WTC11 (cell line): Measurements from ENCODE around the gene BHLHE40.

Source experiments
- FOXP1 ChIP-seq: sonication (generic); formaldehyde crosslinking; IDR thresholded peaks from 2 replicates; pipeline ENCODE4 v1.8.0; 2022; ENCODE audit warnings: missing genetic modification reagents, mild to moderate bottlenecking, moderate library complexity, borderline replicate concordance
- KAT7 ChIP-seq: sonication (generic); formaldehyde crosslinking; IDR thresholded peaks from 2 replicates; pipeline ENCODE4 v1.8.1; 2023; ENCODE audit warnings: missing genetic modification reagents, mild to moderate bottlenecking, borderline replicate concordance
- RELA ChIP-seq: sonication (generic); formaldehyde crosslinking; IDR thresholded peaks from 2 replicates; pipeline ENCODE4 v1.8.1; 2022; ENCODE audit warnings: missing genetic modification reagents, mild to moderate bottlenecking, borderline replicate concordance
- SMAD4 ChIP-seq: sonication (generic); formaldehyde crosslinking; IDR thresholded peaks from 2 replicates; pipeline ENCODE4 v1.8.0; 2022; ENCODE audit warnings: mild to moderate bottlenecking, missing genetic modification reagents
- ZNF423 ChIP-seq: fragments of 250-450 bp; sonication (Bioruptor Pico); IDR thresholded peaks from 2 replicates; pipeline ENCODE4 v2.1.2; 2022; ENCODE audit warnings: mild to moderate bottlenecking, moderate library complexity
- TF ChIP-seq, protein P1 (sequence below): fragments of 200-600 bp; IDR thresholded peaks from 2 replicates; pipeline ENCODE4 v1.8.0; 2022; ENCODE audit warnings: antibody characterized with exemption
- TF ChIP-seq, protein P2 (sequence below): sonication (generic); formaldehyde crosslinking; IDR thresholded peaks from 2 replicates; pipeline ENCODE4 v1.8.1; 2023; ENCODE audit warnings: mild to moderate bottlenecking, missing genetic modification reagents, moderate library complexity
- TF ChIP-seq, protein P3 (sequence below): sonication (generic); formaldehyde crosslinking; IDR thresholded peaks from 2 replicates; pipeline ENCODE4 v1.8.0; 2023; ENCODE audit warnings: missing genetic modification reagents
- TF ChIP-seq, protein P4 (sequence below): fragments of 250-450 bp; sonication (Bioruptor Pico); IDR thresholded peaks from 2 replicates; pipeline ENCODE4 v1.8.0; 2021; ENCODE audit warnings: mild to moderate bottlenecking
- TF ChIP-seq, protein P5 (sequence below): sonication (generic); formaldehyde crosslinking; IDR thresholded peaks from 2 replicates; pipeline ENCODE4 v1.8.1; 2022; ENCODE audit warnings: mild to moderate bottlenecking, missing genetic modification reagents, moderate library complexity, borderline replicate concordance
- TF ChIP-seq, protein P6 (sequence below): sonication (generic); formaldehyde crosslinking; IDR thresholded peaks from 2 replicates; pipeline ENCODE4 v1.8.1; 2023; ENCODE audit warnings: mild to moderate bottlenecking, missing genetic modification reagents, moderate library complexity
- TF ChIP-seq, protein P7 (sequence below): sonication (generic); formaldehyde crosslinking; IDR thresholded peaks from 2 replicates; pipeline ENCODE4 v1.8.1; 2022; ENCODE audit warnings: low read depth, mild to moderate bottlenecking, moderate library complexity, missing genetic modification reagents, borderline replicate concordance
- TF ChIP-seq, protein P8 (sequence below): sonication (generic); formaldehyde crosslinking; IDR thresholded peaks from 2 replicates; pipeline ENCODE4 v1.8.0; 2022; ENCODE audit warnings: mild to moderate bottlenecking, missing genetic modification reagents

DNA sequence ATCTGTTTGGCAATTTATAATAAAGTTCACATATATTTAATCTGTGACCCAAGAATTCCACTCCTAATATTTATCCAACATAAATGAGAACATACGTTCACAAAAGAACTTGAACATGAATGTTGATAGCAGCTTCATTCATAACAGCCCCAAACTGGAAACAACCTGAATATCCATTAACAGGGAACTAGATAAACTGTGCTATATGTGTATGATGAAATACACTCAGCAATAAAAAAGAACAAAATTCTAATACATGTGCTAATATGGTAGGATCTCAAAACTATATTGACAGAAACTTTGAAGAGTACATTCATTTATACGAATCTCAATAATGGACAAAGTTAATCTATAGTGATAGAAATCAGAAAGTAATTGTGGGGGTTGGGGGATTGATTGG, 5.1 kb upstream of the BHLHE40 start:
- TF ChIP-seq ZNF423 (CRISPR knock-in tag) (no peak), KAT7 (CRISPR knock-in tag) (no peak), RELA (CRISPR knock-in tag) (no peak), SMAD4 (no peak), FOXP1 (no peak)
- TF ChIP-seq, protein P1, sequence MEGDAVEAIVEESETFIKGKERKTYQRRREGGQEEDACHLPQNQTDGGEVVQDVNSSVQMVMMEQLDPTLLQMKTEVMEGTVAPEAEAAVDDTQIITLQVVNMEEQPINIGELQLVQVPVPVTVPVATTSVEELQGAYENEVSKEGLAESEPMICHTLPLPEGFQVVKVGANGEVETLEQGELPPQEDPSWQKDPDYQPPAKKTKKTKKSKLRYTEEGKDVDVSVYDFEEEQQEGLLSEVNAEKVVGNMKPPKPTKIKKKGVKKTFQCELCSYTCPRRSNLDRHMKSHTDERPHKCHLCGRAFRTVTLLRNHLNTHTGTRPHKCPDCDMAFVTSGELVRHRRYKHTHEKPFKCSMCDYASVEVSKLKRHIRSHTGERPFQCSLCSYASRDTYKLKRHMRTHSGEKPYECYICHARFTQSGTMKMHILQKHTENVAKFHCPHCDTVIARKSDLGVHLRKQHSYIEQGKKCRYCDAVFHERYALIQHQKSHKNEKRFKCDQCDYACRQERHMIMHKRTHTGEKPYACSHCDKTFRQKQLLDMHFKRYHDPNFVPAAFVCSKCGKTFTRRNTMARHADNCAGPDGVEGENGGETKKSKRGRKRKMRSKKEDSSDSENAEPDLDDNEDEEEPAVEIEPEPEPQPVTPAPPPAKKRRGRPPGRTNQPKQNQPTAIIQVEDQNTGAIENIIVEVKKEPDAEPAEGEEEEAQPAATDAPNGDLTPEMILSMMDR: no peak
- TF ChIP-seq, protein P2, sequence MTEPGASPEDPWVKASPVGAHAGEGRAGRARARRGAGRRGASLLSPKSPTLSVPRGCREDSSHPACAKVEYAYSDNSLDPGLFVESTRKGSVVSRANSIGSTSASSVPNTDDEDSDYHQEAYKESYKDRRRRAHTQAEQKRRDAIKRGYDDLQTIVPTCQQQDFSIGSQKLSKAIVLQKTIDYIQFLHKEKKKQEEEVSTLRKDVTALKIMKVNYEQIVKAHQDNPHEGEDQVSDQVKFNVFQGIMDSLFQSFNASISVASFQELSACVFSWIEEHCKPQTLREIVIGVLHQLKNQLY (CRISPR knock-in tag): no peak
- TF ChIP-seq, protein P3, sequence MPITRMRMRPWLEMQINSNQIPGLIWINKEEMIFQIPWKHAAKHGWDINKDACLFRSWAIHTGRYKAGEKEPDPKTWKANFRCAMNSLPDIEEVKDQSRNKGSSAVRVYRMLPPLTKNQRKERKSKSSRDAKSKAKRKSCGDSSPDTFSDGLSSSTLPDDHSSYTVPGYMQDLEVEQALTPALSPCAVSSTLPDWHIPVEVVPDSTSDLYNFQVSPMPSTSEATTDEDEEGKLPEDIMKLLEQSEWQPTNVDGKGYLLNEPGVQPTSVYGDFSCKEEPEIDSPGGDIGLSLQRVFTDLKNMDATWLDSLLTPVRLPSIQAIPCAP (CRISPR knock-in tag): no peak
- TF ChIP-seq, protein P4, sequence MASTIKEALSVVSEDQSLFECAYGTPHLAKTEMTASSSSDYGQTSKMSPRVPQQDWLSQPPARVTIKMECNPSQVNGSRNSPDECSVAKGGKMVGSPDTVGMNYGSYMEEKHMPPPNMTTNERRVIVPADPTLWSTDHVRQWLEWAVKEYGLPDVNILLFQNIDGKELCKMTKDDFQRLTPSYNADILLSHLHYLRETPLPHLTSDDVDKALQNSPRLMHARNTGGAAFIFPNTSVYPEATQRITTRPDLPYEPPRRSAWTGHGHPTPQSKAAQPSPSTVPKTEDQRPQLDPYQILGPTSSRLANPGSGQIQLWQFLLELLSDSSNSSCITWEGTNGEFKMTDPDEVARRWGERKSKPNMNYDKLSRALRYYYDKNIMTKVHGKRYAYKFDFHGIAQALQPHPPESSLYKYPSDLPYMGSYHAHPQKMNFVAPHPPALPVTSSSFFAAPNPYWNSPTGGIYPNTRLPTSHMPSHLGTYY (CRISPR knock-in tag): no peak
- TF ChIP-seq, protein P5, sequence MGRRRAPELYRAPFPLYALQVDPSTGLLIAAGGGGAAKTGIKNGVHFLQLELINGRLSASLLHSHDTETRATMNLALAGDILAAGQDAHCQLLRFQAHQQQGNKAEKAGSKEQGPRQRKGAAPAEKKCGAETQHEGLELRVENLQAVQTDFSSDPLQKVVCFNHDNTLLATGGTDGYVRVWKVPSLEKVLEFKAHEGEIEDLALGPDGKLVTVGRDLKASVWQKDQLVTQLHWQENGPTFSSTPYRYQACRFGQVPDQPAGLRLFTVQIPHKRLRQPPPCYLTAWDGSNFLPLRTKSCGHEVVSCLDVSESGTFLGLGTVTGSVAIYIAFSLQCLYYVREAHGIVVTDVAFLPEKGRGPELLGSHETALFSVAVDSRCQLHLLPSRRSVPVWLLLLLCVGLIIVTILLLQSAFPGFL: no peak
- TF ChIP-seq, protein P6, sequence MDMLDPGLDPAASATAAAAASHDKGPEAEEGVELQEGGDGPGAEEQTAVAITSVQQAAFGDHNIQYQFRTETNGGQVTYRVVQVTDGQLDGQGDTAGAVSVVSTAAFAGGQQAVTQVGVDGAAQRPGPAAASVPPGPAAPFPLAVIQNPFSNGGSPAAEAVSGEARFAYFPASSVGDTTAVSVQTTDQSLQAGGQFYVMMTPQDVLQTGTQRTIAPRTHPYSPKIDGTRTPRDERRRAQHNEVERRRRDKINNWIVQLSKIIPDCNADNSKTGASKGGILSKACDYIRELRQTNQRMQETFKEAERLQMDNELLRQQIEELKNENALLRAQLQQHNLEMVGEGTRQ (CRISPR knock-in tag): no peak
- TF ChIP-seq, protein P7, sequence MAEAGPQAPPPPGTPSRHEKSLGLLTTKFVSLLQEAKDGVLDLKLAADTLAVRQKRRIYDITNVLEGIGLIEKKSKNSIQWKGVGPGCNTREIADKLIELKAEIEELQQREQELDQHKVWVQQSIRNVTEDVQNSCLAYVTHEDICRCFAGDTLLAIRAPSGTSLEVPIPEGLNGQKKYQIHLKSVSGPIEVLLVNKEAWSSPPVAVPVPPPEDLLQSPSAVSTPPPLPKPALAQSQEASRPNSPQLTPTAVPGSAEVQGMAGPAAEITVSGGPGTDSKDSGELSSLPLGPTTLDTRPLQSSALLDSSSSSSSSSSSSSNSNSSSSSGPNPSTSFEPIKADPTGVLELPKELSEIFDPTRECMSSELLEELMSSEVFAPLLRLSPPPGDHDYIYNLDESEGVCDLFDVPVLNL (CRISPR knock-in tag): no peak
- TF ChIP-seq, protein P8, sequence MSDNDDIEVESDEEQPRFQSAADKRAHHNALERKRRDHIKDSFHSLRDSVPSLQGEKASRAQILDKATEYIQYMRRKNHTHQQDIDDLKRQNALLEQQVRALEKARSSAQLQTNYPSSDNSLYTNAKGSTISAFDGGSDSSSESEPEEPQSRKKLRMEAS: no peak
